GM13977 (cell line): ENCODE data around the gene ATP5F1D.

ENCODE experiments used
- DNase-seq: peaks from one replicate; pipeline ENCODE4 v3.0.0; 2012; ENCODE audit warnings: low spot score
- CTCF ChIP-seq: IDR thresholded peaks from 2 replicates; pipeline ENCODE4 v1.5.1; 2012; ENCODE audit warnings: mild to moderate bottlenecking, control low read depth; ENCODE audit not compliant: insufficient read depth; ENCODE audit errors: extremely low read depth, missing control alignments
- in situ Hi-C: fragments of 300-500 bp; cut with MboI; formaldehyde crosslinking; loops from one replicate; pipeline ENCODE4 v1.12.0; 2022; ENCODE audit warnings: low sequenced_read_pairs, low pct_unique_long_range_greater_than_20kb, mixed read lengths, inconsistent platforms; ENCODE audit not compliant: unreplicated experiment

ATP5F1D gene

GRCh38 chr19:1273263-1274041 lies 31.9 kb downstream of the ATP5F1D start:
- in situ Hi-C loops: no loop called here
- DNase-seq: no peak
- TF ChIP-seq CTCF: no peak

GRCh38 chr19:1274081-1274851 lies 32.7 kb downstream of the ATP5F1D start:
- in situ Hi-C loops: no loop called here
- TF ChIP-seq CTCF: no peak
- DNase-seq: no peak

- in situ Hi-C loops: loop anchor here (25.0 kb wide), 1 partner anchor 112 kb away; the partner anchor contains the start of gene NDUFS7
- no peak for TF ChIP-seq CTCF
- DNase-seq: no peak
Measured at GRCh38 chr19:1274852-1275259, 33.3 kb downstream of the ATP5F1D start.

GRCh38 chr19:1275260-1275975 lies 33.9 kb downstream of the ATP5F1D start, which contains the start of gene FAM174C:
TSS of gene FAM174C (plus strand) at chr19:1275530. CDS start at chr19:1275550, 20 bp downstream.
- TF ChIP-seq CTCF: no peak
- peak; percentile 99 for DNase-seq
- in situ Hi-C loops: loop anchor here (25.0 kb wide), 1 partner anchor 112 kb away; the partner anchor contains the start of gene NDUFS7

GRCh38 chr19:1275976-1276627 lies 34.6 kb downstream of the ATP5F1D start:
- no peak for DNase-seq
- in situ Hi-C loops: loop anchor here (25.0 kb wide), 1 partner anchor 111 kb away; the partner anchor contains the start of gene NDUFS7
- no peak for TF ChIP-seq CTCF
